ENCODE results near the gene OLA1.

- TF ChIP-seq CTCF (conservative IDR thresholded peaks at IDR 0.05): no peak
- no peak for TF ChIP-seq EZH2 (IDR thresholded peaks at IDR 0.05; ENCODE audit: low read depth)
Observed at GRCh38 chr2:174198846-174199564, 49.3 kb downstream of the OLA1 start.

All from PC-9 (cell line).